KMS-11 (cell line): ENCODE results near the gene AGT.

Source experiments
- H2AFZ ChIP-seq: fragments of 200-600 bp; sonication (generic); 2 replicates; pipeline ENCODE4 v1.6.1; 2016; ENCODE audit warnings: antibody characterized with exemption, mixed run types, low read depth
- H3K27ac ChIP-seq: fragments of 200-600 bp; sonication (generic); 2 replicates; pipeline ENCODE4 v1.6.1; 2016; ENCODE audit warnings: mild to moderate bottlenecking, mixed run types
- H3K27me3 ChIP-seq: fragments of 200-600 bp; sonication (generic); 2 replicates; pipeline ENCODE4 v1.6.1; 2017; ENCODE audit warnings: mild to moderate bottlenecking, low read depth, mixed run types, moderate library complexity; ENCODE audit not compliant: insufficient read depth
- H3K36me3 ChIP-seq: fragments of 200-600 bp; sonication (generic); 2 replicates; pipeline ENCODE4 v1.6.1; 2017; ENCODE audit warnings: mild to moderate bottlenecking, mixed run types; ENCODE audit not compliant: insufficient read depth
- H3K4me1 ChIP-seq: fragments of 200-600 bp; sonication (generic); 2 replicates; pipeline ENCODE4 v1.6.1; 2016; ENCODE audit warnings: mild to moderate bottlenecking, low read depth, mixed run types; ENCODE audit not compliant: poor library complexity, severe bottlenecking
- H3K4me2 ChIP-seq: fragments of 200-600 bp; sonication (generic); 2 replicates; pipeline ENCODE4 v1.7.0; 2016; ENCODE audit warnings: mild to moderate bottlenecking, mixed run types
- H3K4me3 ChIP-seq: fragments of 200-600 bp; sonication (generic); IDR thresholded peaks from 2 replicates; pipeline ENCODE4 v1.6.1; 2017; ENCODE audit warnings: low read depth, low read length, mixed read lengths; ENCODE audit not compliant: insufficient read depth
- H3K79me2 ChIP-seq: fragments of 200-600 bp; sonication (generic); 2 replicates; pipeline ENCODE4 v1.6.1; 2016; ENCODE audit warnings: low read depth, mixed run types; ENCODE audit not compliant: insufficient read depth
- H3K9ac ChIP-seq: fragments of 200-600 bp; sonication (generic); 2 replicates; pipeline ENCODE4 v1.6.1; 2016; ENCODE audit warnings: mild to moderate bottlenecking, mixed run types
- H4K20me1 ChIP-seq: fragments of 200-600 bp; sonication (generic); 2 replicates; pipeline ENCODE4 v1.6.1; 2016; ENCODE audit warnings: mild to moderate bottlenecking, mixed run types; ENCODE audit not compliant: insufficient read depth
- TF ChIP-seq, protein P1 (sequence below): fragments of 200-600 bp; sonication (generic); conservative IDR thresholded peaks from 2 replicates; pipeline ENCODE4 v1.6.1; 2017; ENCODE audit warnings: low read depth, mild to moderate bottlenecking, antibody characterized with exemption, low read length, moderate library complexity, mixed read lengths

Gene AGT

DNA sequence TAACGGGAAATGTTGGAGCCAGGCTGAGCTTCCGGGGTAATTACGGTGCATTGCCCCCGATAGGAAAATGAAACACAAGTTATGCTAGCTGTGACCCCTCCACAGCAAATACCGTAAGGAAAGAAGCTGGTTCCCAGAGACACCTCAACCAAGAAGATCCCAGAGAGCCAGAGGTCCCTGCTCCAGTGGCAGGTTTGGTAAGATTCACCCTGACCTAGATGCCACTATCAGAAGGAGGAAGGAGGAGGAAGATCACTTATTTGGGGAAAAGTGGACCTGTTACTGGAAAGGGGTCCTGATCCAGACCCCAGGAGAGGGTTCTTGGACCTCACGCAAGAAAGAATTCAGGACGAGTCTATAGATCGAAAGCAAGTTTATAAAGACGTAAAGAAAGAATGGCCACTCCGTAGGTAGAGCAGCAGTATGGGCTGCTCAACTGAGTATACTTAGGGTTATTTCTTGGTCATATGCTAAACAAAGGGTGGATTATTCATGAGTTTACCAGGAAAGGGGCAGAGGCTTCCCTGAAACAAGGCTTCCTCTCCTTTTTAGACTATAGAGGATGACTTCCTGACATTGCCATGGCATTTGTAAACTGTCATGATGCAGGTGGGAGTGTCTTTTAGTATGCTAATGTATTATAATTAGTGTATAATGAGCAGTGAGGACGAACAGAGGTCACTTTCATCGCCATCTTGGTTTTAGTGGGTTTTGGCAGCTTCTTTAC, 25.8 kb upstream of the AGT start:
- H3K27me3 ChIP-seq, result no peaks in the 10 kb centered on the region
- no peak overlapping the region for H3K4me2 ChIP-seq
- H3K27ac ChIP-seq, result no peak overlapping the region
- H3K36me3 ChIP-seq, result no peaks in the 10 kb centered on the region
- TF ChIP-seq, protein P1, sequence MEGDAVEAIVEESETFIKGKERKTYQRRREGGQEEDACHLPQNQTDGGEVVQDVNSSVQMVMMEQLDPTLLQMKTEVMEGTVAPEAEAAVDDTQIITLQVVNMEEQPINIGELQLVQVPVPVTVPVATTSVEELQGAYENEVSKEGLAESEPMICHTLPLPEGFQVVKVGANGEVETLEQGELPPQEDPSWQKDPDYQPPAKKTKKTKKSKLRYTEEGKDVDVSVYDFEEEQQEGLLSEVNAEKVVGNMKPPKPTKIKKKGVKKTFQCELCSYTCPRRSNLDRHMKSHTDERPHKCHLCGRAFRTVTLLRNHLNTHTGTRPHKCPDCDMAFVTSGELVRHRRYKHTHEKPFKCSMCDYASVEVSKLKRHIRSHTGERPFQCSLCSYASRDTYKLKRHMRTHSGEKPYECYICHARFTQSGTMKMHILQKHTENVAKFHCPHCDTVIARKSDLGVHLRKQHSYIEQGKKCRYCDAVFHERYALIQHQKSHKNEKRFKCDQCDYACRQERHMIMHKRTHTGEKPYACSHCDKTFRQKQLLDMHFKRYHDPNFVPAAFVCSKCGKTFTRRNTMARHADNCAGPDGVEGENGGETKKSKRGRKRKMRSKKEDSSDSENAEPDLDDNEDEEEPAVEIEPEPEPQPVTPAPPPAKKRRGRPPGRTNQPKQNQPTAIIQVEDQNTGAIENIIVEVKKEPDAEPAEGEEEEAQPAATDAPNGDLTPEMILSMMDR, result no peak
- no peaks in the 10 kb centered on the region for H3K4me1 ChIP-seq
- no peak overlapping the region for H2AFZ ChIP-seq
- no peaks in the 10 kb centered on the region for H4K20me1 ChIP-seq
- H3K79me2 ChIP-seq, result no peaks in the 10 kb centered on the region
- no peak overlapping the region for H3K4me3 ChIP-seq
- H3K9ac ChIP-seq, result no peak overlapping the region

DNA sequence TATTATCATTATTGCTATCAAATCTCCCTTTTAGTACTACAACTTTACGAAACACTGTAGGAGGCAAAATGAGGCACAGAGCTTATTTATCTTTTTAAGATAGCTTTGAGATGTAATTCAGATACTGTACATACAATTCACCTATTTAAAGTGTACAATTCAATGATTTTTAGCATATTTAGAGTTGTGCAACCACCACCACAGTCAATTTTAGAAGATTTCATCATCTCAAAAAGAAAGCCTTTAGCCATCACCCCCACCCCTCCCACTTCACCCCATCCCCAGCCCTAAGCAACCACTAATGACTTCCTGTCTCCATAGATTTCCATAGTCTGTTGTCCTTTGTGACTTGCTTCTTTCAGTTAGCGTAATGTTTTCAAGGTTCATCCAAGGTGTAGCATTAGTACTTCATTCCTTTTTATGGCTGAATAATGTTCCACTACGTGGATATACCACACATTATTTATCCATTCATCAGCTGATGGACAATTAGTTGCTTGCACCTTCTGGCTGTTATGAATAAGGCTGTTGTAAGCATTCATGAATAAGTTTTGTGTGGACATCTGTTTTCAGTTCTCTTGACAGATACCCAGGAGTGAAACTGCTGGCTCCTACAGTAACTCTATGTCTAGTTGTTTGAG, 23.8 kb upstream of the AGT start:
- no peaks in the 10 kb centered on the region for H4K20me1 ChIP-seq
- no peaks in the 10 kb centered on the region for H3K36me3 ChIP-seq
- H3K79me2 ChIP-seq, result no peaks in the 10 kb centered on the region
- H3K4me1 ChIP-seq, result no peaks in the 10 kb centered on the region
- TF ChIP-seq, protein P1, result no peak
- H3K9ac ChIP-seq, result no peak overlapping the region
- H3K4me2 ChIP-seq, result no peak overlapping the region
- H2AFZ ChIP-seq, result no peak overlapping the region
- no peak overlapping the region for H3K4me3 ChIP-seq
- H3K27ac ChIP-seq, result no peak overlapping the region
- no peaks in the 10 kb centered on the region for H3K27me3 ChIP-seq

DNA sequence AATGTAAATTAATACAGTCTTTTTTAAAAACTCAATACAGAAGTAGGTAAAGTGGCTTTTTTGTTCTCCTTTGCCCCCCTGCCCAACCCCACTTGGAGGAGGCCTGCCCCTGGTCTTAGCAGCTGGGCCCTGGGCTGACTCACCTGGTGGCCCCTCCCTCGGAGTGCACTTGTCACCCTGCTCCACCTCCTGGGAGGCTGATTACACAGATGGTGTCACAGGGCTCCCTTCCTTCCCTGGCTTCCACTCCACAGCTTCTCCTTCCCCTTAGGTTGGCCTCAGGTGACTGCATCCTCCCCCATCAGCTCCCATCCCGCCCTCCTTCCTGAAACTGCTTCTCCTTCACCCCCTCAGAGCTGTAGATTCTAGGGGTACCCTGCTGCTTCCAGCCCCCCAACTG, 21.5 kb upstream of the AGT start:
- Histone ChIP-seq H2AFZ (no peak overlapping the region), H3K4me1 (no peaks in the 10 kb centered on the region), H3K27me3 (no peaks in the 10 kb centered on the region), H3K27ac (no peak overlapping the region), H4K20me1 (no peaks in the 10 kb centered on the region), H3K9ac (no peak overlapping the region), H3K79me2 (no peaks in the 10 kb centered on the region), H3K36me3 (no peaks in the 10 kb centered on the region), H3K4me3 (no peak overlapping the region), H3K4me2 (no peak overlapping the region)
- TF ChIP-seq, protein P1, result no peak

DNA sequence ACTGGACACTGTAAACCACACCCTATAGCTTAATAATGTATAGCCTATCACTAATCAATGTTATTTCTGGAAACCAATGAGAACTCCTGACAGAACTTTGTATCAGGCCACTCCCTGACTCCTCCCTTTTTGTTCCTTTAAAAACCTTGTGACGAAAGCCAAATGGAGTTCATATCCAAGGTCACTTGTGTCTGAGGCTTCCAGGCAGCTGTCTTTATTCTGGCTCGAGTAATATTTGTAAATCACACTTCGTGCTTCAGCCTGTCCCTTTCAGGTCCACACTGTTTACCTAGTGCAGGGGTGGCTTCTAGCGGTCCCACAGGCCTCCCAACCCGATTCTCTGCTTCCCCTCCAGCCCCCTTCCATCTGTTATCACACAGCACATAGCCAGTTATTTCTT, 17.1 kb upstream of the AGT start:
- Histone ChIP-seq H4K20me1 (no peaks in the 10 kb centered on the region), H3K36me3 (no peaks in the 10 kb centered on the region), H3K9ac (no peak overlapping the region), H3K4me3 (no peak overlapping the region), H3K27ac (no peak overlapping the region), H3K27me3 (no peaks in the 10 kb centered on the region), H3K4me1 (no peaks in the 10 kb centered on the region), H3K79me2 (no peaks in the 10 kb centered on the region), H2AFZ (no peak overlapping the region), H3K4me2 (no peak overlapping the region)
- TF ChIP-seq, protein P1, result no peak
